ENCODE results near the gene CNPY1. TPM values are rescaled to one million over a fixed set of nuclear protein-coding genes. Genes with fewer than 3 reads are reported as not detected.

Gene CNPY1
- total RNA-seq, 1 donor from 2014 or later, result not detected

DNA sequence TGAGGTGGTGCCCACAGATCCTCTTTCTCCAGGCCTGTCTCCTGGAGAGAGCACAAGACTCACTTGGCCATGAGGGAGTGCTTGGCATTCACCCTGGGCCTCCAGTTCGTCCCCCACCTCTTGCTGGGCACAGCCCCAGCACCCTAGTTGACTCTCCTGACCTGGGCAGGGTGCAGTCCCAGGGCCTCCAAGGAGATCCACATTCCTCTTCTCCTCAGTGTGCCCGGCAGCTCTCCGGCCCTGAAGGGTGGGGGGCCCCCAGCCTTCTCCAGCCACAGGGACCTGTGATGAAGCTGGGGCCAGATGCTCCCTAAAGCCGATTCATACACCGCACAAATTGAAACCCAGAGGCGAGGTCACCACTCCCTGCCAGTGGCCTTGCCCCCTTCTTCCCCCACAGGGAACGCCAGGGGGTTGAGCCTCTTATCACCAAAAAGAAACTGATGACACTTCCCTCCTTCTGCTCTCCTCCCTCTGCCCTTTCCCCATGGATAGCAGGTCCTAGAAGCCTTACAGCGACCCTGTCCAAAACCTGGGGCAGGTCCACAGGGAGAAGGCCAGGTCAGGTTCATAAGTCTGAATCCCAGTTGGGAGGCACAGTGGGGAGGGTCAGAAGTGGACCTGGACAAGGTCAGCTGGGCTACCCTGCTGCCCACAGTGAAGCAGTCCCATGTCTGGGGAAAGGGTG lies 85.3 kb downstream of the CNPY1 start:
- Mint-ChIP-seq H3K9me3 (no peaks in the 10 kb centered on the region), H3K27me3 (peaks cover 57% of the 10 kb centered on the region), H3K36me3 (ENCODE audit: low read depth) (no peaks in the 10 kb centered on the region), H3K4me1 (peaks cover 21% of the 10 kb centered on the region), H3K4me3 (no peak overlapping the region), H3K27ac (no peak overlapping the region)
- DNase-seq (no peak), ATAC-seq (ENCODE audit: low read depth) (no peak)
- ChIA-PET CTCF (no interaction called here), POLR2A (no interaction called here)
- intact Hi-C loops (cut with micrococcal nuclease), result no loop called here
- TF ChIP-seq, protein P1, sequence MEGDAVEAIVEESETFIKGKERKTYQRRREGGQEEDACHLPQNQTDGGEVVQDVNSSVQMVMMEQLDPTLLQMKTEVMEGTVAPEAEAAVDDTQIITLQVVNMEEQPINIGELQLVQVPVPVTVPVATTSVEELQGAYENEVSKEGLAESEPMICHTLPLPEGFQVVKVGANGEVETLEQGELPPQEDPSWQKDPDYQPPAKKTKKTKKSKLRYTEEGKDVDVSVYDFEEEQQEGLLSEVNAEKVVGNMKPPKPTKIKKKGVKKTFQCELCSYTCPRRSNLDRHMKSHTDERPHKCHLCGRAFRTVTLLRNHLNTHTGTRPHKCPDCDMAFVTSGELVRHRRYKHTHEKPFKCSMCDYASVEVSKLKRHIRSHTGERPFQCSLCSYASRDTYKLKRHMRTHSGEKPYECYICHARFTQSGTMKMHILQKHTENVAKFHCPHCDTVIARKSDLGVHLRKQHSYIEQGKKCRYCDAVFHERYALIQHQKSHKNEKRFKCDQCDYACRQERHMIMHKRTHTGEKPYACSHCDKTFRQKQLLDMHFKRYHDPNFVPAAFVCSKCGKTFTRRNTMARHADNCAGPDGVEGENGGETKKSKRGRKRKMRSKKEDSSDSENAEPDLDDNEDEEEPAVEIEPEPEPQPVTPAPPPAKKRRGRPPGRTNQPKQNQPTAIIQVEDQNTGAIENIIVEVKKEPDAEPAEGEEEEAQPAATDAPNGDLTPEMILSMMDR (IDR thresholded peaks at IDR 0.05), result no peak

DNA sequence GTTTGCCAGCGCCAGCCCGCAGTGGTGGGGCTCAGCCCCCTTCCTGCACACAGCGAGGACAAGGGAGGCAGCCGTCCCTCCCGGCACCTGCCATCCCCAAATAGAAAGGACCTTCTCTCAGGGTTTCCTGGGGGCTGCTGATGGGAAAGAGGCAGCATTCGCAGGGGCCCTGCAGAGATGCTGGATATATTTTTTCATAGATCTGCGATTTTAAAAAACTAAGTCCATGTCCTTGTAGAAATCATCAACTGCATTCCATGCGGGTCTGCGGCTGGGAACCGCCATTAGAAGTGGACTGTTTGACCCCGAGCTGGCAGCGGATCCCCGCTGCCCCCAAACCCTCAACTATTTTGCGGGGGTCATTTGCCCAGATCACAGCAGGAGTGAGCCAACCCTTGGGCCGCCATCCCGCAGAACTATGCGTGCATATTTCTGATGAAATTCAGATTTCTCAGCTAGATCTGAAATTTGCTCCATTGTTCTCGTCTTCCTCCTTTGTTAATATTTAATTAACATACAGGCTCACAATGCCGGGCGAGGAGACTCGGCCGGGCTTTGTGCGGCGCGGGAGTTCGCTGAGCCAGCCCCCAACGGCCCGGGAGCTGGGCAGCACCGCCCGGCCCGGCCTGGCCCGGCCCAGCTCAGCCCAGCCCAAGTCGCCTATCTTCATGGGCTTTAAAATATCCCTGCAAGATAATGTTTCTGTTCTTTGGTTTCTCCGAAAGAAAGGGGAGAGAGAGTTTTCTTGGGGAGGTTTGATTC lies 86.5 kb downstream of the CNPY1 start:
- ATAC-seq (ENCODE audit: low read depth), result no peak
- Mint-ChIP-seq H3K9me3 (no peaks in the 10 kb centered on the region), H3K4me1 (peaks cover 23% of the 10 kb centered on the region), H3K4me3 (peak overlapping the region; percentile 52), H3K36me3 (ENCODE audit: low read depth) (no peaks in the 10 kb centered on the region), H3K27ac (no peak overlapping the region), H3K27me3 (peaks cover 55% of the 10 kb centered on the region)
- ChIA-PET CTCF (no interaction called here), POLR2A (no interaction called here)
- TF ChIP-seq, protein P1 (IDR thresholded peaks at IDR 0.05), result no peak
- intact Hi-C loops (cut with micrococcal nuclease), result loop anchor here (5.0 kb wide), 2 partner anchors 347 to 1547 kb away; no protein-coding TSS in a partner anchor
- no peak for DNase-seq

DNA sequence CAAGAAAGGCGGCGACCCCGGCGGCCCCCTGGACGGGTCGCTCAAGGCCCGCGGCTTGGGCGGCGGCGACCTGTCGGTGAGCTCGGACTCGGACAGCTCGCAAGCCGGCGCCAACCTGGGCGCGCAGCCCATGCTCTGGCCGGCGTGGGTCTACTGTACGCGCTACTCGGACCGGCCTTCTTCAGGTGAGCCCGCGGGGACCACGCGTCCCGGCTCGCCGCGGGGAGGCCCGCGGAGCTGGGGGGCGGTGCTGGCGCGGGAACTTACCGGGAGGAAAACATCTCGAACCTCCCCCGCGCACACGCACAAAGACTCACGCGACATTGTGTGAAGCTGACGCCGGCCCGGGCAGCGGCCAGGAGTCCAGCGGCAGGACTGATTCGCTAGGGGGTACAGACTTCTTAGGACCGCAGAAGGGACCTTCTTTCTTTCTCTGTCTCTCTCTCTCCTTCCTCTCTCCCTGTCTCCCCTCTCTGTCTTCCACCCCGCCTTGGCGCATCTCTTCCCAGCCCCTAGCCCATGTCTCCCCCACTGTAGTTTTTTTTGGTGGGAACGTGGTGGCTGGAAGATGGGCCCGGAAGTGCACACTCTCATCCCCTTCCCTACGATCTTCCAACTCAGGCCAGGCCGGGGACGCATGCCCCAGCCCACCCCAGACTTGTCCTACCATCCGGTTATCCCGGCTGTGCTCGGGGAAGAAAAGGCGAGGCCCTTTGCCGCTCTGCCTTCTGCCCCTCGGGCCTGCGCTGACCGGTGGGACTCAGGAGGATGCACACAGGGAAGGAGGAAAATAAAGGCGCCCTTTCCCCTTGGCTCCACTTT lies 87.3 kb downstream of the CNPY1 start:
- no peak for DNase-seq
- no peak for ATAC-seq (ENCODE audit: low read depth)
- ChIA-PET CTCF (no interaction called here), POLR2A (no interaction called here)
- H3K4me3 Mint-ChIP-seq, result peak overlapping the region; percentile 52
- intact Hi-C loops (cut with micrococcal nuclease), result loop anchor here (5.0 kb wide), 2 partner anchors 348 to 1548 kb away; no protein-coding TSS in a partner anchor
- H3K27me3 Mint-ChIP-seq, result peaks cover 52% of the 10 kb centered on the region
- TF ChIP-seq, protein P1 (IDR thresholded peaks at IDR 0.05), result no peak
- no peaks in the 10 kb centered on the region for H3K36me3 Mint-ChIP-seq (ENCODE audit: low read depth)
- H3K4me1 Mint-ChIP-seq, result peaks cover 26% of the 10 kb centered on the region
- H3K27ac Mint-ChIP-seq, result no peak overlapping the region
- no peaks in the 10 kb centered on the region for H3K9me3 Mint-ChIP-seq

DNA sequence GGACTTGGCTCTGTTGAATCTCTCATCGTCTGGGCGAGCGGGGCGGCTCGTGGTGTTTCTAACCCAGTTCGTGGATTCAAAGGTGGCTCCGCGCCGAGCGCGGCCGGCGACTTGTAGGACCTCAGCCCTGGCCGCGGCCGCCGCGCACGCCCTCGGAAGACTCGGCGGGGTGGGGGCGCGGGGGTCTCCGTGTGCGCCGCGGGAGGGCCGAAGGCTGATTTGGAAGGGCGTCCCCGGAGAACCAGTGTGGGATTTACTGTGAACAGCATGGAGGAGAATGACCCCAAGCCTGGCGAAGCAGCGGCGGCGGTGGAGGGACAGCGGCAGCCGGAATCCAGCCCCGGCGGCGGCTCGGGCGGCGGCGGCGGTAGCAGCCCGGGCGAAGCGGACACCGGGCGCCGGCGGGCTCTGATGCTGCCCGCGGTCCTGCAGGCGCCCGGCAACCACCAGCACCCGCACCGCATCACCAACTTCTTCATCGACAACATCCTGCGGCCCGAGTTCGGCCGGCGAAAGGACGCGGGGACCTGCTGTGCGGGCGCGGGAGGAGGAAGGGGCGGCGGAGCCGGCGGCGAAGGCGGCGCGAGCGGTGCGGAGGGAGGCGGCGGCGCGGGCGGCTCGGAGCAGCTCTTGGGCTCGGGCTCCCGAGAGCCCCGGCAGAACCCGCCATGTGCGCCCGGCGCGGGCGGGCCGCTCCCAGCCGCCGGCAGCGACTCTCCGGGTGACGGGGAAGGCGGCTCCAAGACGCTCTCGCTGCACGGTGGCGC lies 88.1 kb downstream of the CNPY1 start, which contains the start of gene EN2:
Gene EN2, plus strand, starts transcription at position 19 of the 767 bp plus-strand sequence. Its CDS starts 249 bp downstream, at position 268.
- peak within 1 kb of the TSS; percentile 64 for H3K4me3 Mint-ChIP-seq
- no peak within 1 kb of the TSS for H3K27ac Mint-ChIP-seq
- H3K9me3 Mint-ChIP-seq, result no peaks in the 10 kb centered on the region
- no peaks in the 10 kb centered on the region for H3K36me3 Mint-ChIP-seq (ENCODE audit: low read depth)
- intact Hi-C loops (cut with micrococcal nuclease), result loop anchor here (5.0 kb wide), 2 partner anchors 349 to 1549 kb away; no protein-coding TSS in a partner anchor
- ChIA-PET POLR2A (no interaction called here), CTCF (no interaction called here)
- peaks cover 26% of the 10 kb centered on the region for H3K4me1 Mint-ChIP-seq
- ATAC-seq (ENCODE audit: low read depth), result no peak
- peaks cover 46% of the 10 kb centered on the region for H3K27me3 Mint-ChIP-seq
- TF ChIP-seq, protein P1 (IDR thresholded peaks at IDR 0.05), result no peak
- DNase-seq, result no peak
